ENCODE data around the gene RABEPK.
"Not testable (repeated sequence)": the region's sequence is repeated elsewhere in the genome, so short reads cannot be mapped to it uniquely, and the experiment has no call there.

The RABEPK gene, protein sequence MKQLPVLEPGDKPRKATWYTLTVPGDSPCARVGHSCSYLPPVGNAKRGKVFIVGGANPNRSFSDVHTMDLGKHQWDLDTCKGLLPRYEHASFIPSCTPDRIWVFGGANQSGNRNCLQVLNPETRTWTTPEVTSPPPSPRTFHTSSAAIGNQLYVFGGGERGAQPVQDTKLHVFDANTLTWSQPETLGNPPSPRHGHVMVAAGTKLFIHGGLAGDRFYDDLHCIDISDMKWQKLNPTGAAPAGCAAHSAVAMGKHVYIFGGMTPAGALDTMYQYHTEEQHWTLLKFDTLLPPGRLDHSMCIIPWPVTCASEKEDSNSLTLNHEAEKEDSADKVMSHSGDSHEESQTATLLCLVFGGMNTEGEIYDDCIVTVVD

DNA sequence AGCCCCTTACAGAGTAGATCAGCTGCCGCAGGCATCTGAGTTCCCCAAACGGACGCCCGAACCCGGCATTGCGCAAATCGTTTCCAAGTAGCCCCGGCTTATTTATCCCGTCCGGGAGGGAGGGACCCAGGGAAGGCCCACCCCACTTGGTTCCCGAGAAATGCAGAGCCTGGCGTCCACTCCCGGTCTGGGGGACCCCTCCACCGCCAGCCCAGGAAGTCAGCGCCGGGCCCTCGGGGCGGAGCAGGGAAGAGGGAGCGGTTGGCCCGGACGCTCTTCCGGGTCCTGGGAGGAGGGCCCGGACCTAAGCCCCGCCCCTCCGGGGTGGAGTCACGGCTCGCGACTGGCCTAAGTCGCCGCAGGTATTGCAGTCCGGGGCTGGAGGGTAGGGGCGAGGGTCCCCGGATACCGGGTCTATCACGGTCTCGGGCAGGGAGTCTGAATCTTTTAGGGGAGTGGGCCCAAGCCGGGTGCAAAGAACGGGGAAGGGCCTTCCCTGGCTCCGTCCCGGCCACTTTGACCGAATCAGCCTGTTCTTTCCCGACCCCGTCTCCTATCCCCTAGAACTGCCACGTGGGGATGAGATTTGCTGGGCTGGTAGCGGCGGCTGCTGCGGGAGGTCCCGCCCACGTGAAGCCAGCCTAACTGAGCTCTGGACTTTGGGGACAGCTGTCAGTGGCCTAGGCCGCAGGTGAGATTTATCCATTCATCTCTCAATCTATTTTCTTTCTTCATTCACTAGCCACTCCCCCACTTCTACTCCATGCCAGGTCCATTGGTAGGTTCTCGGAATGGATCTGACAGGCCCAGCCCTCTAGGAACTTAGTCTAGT lies at the start of gene RABEPK:
TSS of gene RABEPK (plus strand) at position 327 of the 832 bp plus-strand sequence. CDS start 2,472 bp downstream, outside the sequence.
- peak within 1 kb of the TSS; percentile 67 for H3K27ac ChIP-seq
- TF ChIP-seq, protein P1, sequence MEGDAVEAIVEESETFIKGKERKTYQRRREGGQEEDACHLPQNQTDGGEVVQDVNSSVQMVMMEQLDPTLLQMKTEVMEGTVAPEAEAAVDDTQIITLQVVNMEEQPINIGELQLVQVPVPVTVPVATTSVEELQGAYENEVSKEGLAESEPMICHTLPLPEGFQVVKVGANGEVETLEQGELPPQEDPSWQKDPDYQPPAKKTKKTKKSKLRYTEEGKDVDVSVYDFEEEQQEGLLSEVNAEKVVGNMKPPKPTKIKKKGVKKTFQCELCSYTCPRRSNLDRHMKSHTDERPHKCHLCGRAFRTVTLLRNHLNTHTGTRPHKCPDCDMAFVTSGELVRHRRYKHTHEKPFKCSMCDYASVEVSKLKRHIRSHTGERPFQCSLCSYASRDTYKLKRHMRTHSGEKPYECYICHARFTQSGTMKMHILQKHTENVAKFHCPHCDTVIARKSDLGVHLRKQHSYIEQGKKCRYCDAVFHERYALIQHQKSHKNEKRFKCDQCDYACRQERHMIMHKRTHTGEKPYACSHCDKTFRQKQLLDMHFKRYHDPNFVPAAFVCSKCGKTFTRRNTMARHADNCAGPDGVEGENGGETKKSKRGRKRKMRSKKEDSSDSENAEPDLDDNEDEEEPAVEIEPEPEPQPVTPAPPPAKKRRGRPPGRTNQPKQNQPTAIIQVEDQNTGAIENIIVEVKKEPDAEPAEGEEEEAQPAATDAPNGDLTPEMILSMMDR (conservative IDR thresholded peaks at IDR 0.05) = no peak
- TF ChIP-seq ZFX (IDR thresholded peaks at IDR 0.05) = peak; percentile 70; the same call in 1 of the 2 replicates

DNA sequence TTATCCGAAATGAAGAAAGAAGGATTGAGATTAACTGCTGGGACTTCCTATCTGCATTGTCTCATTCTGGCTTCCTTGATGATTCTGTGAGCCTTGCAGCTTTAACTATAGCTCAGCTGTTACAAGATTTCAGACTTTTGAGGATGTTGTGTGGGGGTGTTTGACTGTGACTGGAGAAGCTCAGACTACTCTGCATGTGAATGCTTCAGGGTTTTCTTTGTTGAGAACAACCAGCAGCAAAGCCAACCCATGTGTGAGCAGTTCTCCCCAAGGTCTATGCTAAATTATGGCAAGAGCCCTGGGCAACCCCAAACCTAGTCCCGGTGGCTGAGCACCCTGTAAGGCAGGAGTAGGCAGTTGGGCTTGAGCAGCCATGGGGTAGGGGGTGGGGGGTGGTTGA lies 48.6 kb upstream of the RABEPK start:
- no peak overlapping the region for H3K27ac ChIP-seq
- TF ChIP-seq, protein P1 (conservative IDR thresholded peaks at IDR 0.05) = no peak
- no peak for TF ChIP-seq ZFX (IDR thresholded peaks at IDR 0.05)

DNA sequence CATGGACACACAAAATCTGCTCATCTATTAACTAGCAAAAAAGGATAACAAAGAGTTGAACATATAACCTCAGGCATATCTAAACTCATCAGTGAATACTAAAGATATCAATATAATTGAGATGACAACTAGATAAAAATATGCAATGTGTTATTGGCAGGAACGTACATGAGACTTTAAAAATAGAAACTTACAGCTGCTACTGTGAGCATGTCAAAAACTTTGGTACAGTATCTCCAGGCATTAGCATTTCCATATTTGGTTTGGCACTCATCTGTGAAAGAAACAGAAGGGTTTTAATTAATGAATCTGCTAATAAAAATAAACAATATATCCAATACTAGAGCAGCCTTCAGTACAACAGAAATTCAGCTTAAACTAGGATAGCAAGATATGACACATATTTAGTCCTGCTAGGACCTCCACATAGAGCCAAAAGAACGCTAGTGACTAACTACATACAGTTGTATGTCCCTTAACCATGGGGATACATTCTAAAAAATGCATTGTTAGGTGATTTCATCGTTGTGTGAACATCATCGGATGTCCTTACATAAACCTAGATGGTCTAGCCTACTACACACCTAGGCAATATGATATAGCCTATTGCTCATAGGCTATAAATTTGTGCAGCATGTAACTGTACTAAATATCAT lies 46.5 kb upstream of the RABEPK start:
- H3K27ac ChIP-seq = no peak overlapping the region
- TF ChIP-seq ZFX (IDR thresholded peaks at IDR 0.05) = no peak
- TF ChIP-seq, protein P1 (conservative IDR thresholded peaks at IDR 0.05) = no peak

DNA sequence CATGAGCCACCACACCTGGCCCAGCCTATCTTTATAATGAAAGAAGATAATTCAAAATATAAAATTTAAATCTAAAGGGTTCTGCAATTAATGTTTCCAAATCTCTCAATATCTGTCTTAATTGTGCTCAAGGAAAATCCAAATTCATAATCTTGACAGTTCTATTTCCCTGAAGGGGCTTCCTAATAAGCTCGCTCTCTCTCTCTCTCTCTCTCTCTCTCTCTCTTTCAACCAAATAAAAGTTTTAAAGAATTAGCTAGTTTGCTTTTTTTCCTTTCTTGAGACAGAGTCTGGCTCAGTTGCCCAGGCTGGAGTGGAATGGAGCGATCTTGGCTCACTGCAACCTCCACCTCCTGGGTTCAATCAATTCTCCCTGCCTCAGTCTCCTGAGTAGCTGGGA lies 43.8 kb upstream of the RABEPK start:
- TF ChIP-seq, protein P1 (conservative IDR thresholded peaks at IDR 0.05) = no peak
- TF ChIP-seq ZFX (IDR thresholded peaks at IDR 0.05) = no peak
- H3K27ac ChIP-seq = no peak overlapping the region

DNA sequence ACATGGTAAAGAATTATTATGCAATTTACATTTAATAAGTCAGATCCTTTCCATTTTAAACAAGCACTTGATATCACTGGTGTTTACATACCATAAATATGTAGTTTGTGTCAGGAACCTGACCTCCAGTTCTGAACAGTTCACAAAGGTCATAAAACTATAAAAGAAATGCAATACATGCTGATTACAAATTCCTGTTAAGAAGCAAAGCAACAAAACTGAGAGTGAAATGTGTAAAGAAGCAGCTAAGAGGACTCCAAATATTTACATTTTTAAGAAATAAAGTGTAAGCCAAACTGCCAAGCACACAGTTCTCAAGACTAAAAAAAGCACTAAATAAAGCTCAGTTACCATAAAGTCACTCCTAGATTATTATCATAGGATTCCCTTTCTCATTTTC lies 39.6 kb upstream of the RABEPK start:
- TF ChIP-seq ZFX (IDR thresholded peaks at IDR 0.05) = no peak
- TF ChIP-seq, protein P1 (conservative IDR thresholded peaks at IDR 0.05) = no peak
- H3K27ac ChIP-seq = no peak overlapping the region

DNA sequence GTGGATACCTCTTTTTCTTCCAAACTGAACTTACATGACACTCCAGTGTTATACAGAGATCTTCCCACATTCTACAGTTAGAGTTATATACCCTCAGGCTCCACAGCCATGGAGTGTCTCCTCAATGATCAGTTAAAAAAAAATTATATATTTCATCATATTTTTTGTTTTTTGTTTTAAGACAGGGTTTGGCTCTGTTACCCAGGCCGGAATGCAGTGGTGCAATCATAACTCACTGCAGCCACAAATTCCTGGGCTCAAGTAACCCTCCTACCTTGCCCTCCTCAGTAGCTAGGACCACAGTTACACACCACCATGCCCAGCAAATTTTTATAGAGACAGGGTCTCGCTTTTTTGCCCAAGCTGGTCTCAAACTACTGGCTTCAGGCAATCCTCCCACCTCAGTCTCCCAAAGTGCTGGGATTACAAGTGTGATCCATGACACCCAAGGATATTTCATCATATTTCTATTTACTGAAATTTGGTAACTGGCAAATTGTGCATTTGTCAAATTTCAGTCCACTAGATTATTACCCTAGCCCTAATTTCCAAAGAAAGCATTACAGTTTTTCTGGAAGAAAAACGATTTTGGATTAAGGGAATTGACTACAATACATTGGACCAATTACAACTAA lies 38.9 kb upstream of the RABEPK start:
- no peak for TF ChIP-seq ZFX (IDR thresholded peaks at IDR 0.05)
- TF ChIP-seq, protein P1 (conservative IDR thresholded peaks at IDR 0.05) = no peak
- no peak overlapping the region for H3K27ac ChIP-seq

DNA sequence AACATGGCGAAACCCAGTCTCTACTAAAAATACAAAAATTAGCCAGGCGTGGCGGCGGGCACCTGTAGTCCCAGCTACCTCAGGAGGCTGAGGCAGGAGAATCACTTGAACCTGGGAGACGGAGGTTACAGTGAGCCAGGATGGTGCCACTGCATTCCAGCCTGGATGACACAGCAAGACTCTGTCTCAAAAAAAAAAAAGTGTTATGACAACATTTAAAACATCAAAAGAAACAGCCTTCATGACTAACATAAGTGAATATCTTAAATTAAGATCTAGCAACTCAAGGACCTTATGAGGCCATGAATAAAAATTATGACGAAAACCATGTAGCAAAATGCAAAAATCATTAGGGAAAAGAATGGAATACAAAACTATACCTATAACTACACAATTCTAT lies 37.5 kb upstream of the RABEPK start:
- H3K27ac ChIP-seq = not testable (repeated sequence)
